DMS79 treated with DMSO at 0.1 percent for 48 hours (cell line): ENCODE results near the gene CLSTN2.

Experiments used
- DNase-seq: peaks from one replicate; lab custom pipeline; 2025; lab: John Stamatoyannopoulos, UW

Gene CLSTN2

GRCh38 chr3:140007081-140007480 lies 72.1 kb downstream of the CLSTN2 start:
- no peak for DNase-seq

GRCh38 chr3:140007911-140008869 lies 73.2 kb downstream of the CLSTN2 start:
- DNase-seq, result peak; percentile 63

GRCh38 chr3:140010391-140010790 lies 75.4 kb downstream of the CLSTN2 start:
- no peak for DNase-seq

- DNase-seq, result no peak
These were observed 76.1 kb downstream of the CLSTN2 start for GRCh38 chr3:140011086-140011485.

GRCh38 chr3:140011611-140012277 lies 76.8 kb downstream of the CLSTN2 start:
- no peak for DNase-seq

GRCh38 chr3:140013220-140013619 lies 78.2 kb downstream of the CLSTN2 start:
- DNase-seq, result no peak

GRCh38 chr3:140014831-140015495 lies 80.0 kb downstream of the CLSTN2 start:
- no peak for DNase-seq

GRCh38 chr3:140015741-140016140 lies 80.8 kb downstream of the CLSTN2 start:
- DNase-seq, result no peak

GRCh38 chr3:140018556-140018955 lies 83.6 kb downstream of the CLSTN2 start:
- no peak for DNase-seq

GRCh38 chr3:140019946-140020345 lies 85.0 kb downstream of the CLSTN2 start:
- no peak for DNase-seq

- no peak for DNase-seq
These were observed 85.6 kb downstream of the CLSTN2 start for GRCh38 chr3:140020541-140020940.

GRCh38 chr3:140021269-140021668 lies 86.3 kb downstream of the CLSTN2 start:
- no peak for DNase-seq

GRCh38 chr3:140022066-140022770 lies 87.2 kb downstream of the CLSTN2 start:
- peak; percentile 49 for DNase-seq

GRCh38 chr3:140023616-140024530 lies 88.9 kb downstream of the CLSTN2 start:
- peak; percentile 89 for DNase-seq

GRCh38 chr3:140031170-140031569 lies 96.2 kb downstream of the CLSTN2 start:
- no peak for DNase-seq

- no peak for DNase-seq
These were observed 99.1 kb downstream of the CLSTN2 start for GRCh38 chr3:140034058-140034457.

GRCh38 chr3:140035871-140036270 lies 100.9 kb downstream of the CLSTN2 start:
- DNase-seq, result peak; percentile 31

- no peak for DNase-seq
These were observed 115.4 kb downstream of the CLSTN2 start for GRCh38 chr3:140050396-140050795.

- DNase-seq, result no peak
These were observed 116.3 kb downstream of the CLSTN2 start for GRCh38 chr3:140051019-140051957.
